Heart left ventricle (tissue), 13 donors: ENCODE results near the gene ALX3.

Experiments used
- POLR2A ChIP-seq, 2 donors: fragments of 450-650 bp; IDR thresholded peaks; one replicate each; pipeline ENCODE4 v1.6.1; 2017; ENCODE audit warnings: antibody characterized with exemption in 2 of 2, mild to moderate bottlenecking in 2 of 2, moderate library complexity in 2 of 2
- TF ChIP-seq, protein P1 (sequence below), 12 donors: fragments of 200-600 bp; sonication (generic) in 4 of 12; IDR thresholded peaks; one replicate each; pipeline versions ENCODE4 v1.5.0 to v1.8.0; 2018 to 2022; ENCODE audit warnings: antibody characterized with exemption in 12 of 12, mild to moderate bottlenecking in 5 of 12
- donor health status: ischemic (EF 13 %, LVEDD 7.1; RV severe dilation, severe dysfunction).
- donor health status: DM: no; HTN: yes; CAD: no.
- donor health status: DM: no; HTN: no; CAD: no.
- donor health status: ischemic (EF 25% LVEDD 6.9; RV normal size, moderate dysfunction).
- donor health status: ischemic (EF 25% LVEDD 5.7; RV mildly dilated, moderate dysfunction).
- donor health status: ischemic (EF 35%, LVEDD 5.7; RV mildly dilated, moderate dysfunction).
- donor health status: nonischemic (EF 11% LVEDD 7.7; RV severe dilation, severe dysfunction).
- donor health status: DM: yes; HTN: yes; CAD: no.
- donor health status: PGD.
- donor health status: ischemic (EF 29% LVEDD 5.4; RV normal size, mild dysfunction).
- donor health status: nonischemic (EF 23%, LVEDD 6.1; RV moderate dilation, normal function).

- TF ChIP-seq POLR2A (IDR thresholded peaks at IDR 0.05): no peak
- TF ChIP-seq, protein P1, sequence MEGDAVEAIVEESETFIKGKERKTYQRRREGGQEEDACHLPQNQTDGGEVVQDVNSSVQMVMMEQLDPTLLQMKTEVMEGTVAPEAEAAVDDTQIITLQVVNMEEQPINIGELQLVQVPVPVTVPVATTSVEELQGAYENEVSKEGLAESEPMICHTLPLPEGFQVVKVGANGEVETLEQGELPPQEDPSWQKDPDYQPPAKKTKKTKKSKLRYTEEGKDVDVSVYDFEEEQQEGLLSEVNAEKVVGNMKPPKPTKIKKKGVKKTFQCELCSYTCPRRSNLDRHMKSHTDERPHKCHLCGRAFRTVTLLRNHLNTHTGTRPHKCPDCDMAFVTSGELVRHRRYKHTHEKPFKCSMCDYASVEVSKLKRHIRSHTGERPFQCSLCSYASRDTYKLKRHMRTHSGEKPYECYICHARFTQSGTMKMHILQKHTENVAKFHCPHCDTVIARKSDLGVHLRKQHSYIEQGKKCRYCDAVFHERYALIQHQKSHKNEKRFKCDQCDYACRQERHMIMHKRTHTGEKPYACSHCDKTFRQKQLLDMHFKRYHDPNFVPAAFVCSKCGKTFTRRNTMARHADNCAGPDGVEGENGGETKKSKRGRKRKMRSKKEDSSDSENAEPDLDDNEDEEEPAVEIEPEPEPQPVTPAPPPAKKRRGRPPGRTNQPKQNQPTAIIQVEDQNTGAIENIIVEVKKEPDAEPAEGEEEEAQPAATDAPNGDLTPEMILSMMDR (IDR thresholded peaks at IDR 0.05): no peak
These were observed 19.7 kb downstream of the ALX3 start for GRCh38 chr1:110050602-110051261.
